AG04449 (cell line): ENCODE measurements around the gene CCDC197.
A peak's percentile ranks its signal among the peaks of the same experiment; 100 is the strongest.

Experiments used
- CTCF ChIA-PET: fragments of 350-600 bp; formaldehyde crosslinking; extraction: SDS; loops from one replicate; lab custom pipeline; 2021; ENCODE audit warnings: antibody characterized with exemption; lab: Yijun Ruan, JAX
- POLR2A ChIA-PET: fragments of 400-600, 350-600 bp; formaldehyde crosslinking; extraction: SDS; loops from one replicate; lab custom pipeline; 2020; ENCODE audit warnings: antibody characterized with exemption, inconsistent platforms; lab: Yijun Ruan, JAX
- DNase-seq: peaks from one replicate; pipeline ENCODE4 v3.0.0-alpha.2; 2010; ENCODE audit warnings: low read depth, low spot score
- H3K4me3 ChIP-seq: 2 replicates; pipeline ENCODE4 v1.5.1; 2011; ENCODE audit warnings: low read depth, mild to moderate bottlenecking, control low read depth, low read length
- TF ChIP-seq, protein P1 (sequence below): IDR thresholded peaks from one replicate; pipeline ENCODE4 v1.5.1; 2011; ENCODE audit warnings: mild to moderate bottlenecking, moderate library complexity, low read length, control low read depth, inconsistent platforms; ENCODE audit not compliant: insufficient read depth; ENCODE audit errors: missing control alignments

CCDC197 gene

DNA sequence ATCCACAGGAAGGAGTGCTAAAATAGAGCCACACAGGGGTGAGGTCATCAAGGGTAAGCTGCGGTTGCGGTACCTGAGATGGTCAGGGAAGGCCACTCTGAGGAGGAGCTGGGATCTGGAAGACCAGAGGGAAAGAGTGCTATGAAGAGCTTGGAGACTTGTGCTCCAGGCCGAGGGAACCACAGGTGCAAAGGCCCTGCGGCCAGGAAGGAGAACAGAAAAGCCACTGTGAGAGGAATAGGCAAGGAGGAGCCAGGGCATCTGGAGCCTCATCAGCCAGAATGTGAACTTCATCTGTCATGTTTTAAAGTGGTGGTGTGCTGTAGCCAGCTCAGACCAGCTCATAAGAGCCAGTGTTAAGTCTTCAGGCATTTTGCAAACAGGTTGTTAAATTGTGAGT is 5.5 kb upstream of the CCDC197 start:
- CTCF ChIA-PET, result interaction anchor here (1.3 to 5.2 kb wide), 5 partner anchors 7 to 51 kb away, joined by 3 to 34 read pairs (median 23); no protein-coding TSS in a partner anchor
- no peak for DNase-seq
- TF ChIP-seq, protein P1, sequence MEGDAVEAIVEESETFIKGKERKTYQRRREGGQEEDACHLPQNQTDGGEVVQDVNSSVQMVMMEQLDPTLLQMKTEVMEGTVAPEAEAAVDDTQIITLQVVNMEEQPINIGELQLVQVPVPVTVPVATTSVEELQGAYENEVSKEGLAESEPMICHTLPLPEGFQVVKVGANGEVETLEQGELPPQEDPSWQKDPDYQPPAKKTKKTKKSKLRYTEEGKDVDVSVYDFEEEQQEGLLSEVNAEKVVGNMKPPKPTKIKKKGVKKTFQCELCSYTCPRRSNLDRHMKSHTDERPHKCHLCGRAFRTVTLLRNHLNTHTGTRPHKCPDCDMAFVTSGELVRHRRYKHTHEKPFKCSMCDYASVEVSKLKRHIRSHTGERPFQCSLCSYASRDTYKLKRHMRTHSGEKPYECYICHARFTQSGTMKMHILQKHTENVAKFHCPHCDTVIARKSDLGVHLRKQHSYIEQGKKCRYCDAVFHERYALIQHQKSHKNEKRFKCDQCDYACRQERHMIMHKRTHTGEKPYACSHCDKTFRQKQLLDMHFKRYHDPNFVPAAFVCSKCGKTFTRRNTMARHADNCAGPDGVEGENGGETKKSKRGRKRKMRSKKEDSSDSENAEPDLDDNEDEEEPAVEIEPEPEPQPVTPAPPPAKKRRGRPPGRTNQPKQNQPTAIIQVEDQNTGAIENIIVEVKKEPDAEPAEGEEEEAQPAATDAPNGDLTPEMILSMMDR, result no peak
- H3K4me3 ChIP-seq, result no peak overlapping the region
- POLR2A ChIA-PET, result no interaction called here

DNA sequence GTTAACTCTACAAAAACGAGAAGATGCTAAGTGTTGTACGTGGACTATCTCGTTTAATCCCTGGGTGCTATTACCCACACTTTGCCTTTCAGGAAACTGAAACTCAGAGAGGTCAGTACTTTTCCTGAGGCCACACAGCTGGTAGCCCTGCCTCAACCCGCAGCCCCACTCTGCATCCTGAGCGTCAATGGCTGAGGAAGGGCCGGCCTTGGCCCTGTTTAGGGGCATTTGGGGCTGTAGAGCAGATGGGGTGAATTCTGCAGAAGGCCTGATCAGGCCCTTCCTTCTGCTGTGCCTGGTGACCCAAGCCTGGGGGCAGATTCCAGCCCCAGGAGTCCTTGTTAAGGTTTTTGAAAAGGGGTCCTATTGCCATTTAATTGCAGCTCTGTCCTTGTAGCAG is 3.7 kb upstream of the CCDC197 start:
- no peak overlapping the region for H3K4me3 ChIP-seq
- CTCF ChIA-PET, result interaction anchor here (1.0 to 5.2 kb wide), 6 partner anchors 7 to 57 kb away, joined by 3 to 34 read pairs (median 14); no protein-coding TSS in a partner anchor
- POLR2A ChIA-PET, result no interaction called here
- TF ChIP-seq, protein P1, result no peak
- DNase-seq, result no peak

DNA sequence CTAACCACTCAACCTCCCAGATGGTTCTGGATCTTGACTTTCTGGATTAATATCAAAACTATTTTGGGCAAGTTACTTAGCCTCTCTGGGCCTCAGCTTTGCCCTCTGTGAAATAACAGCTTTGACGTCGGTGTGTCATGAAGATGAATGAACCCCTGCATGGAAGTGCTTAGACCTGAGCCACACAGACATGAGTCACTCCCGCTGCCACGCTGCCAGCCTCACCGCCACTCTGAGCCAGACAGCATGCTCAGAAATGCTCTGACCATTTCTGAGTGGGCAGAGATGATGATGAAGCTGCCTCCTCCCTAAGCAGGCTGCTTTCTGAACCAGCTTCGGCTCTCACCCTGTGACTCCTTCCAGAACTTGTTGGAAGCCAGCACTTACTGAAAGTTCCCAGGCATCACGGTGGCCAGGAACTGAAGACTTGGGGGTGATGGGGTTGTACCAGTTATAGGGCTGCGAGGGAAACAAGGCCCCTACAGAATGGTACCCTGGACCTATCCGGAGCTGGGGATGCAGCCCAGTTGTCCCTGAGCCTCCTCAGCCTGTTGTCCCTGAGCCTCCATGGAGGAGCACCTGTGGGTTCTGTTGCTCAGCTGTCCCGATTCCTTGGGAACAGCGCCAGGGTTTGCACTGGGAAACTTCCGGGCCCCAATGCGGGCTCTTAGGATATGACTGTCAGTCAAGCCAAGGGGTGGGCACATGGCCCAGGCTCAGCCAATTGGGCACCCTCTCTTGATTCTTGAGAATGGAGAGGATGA is 2.0 kb upstream of the CCDC197 start:
- no peak overlapping the region for H3K4me3 ChIP-seq
- DNase-seq, result peak; percentile 55
- TF ChIP-seq, protein P1, result no peak

DNA sequence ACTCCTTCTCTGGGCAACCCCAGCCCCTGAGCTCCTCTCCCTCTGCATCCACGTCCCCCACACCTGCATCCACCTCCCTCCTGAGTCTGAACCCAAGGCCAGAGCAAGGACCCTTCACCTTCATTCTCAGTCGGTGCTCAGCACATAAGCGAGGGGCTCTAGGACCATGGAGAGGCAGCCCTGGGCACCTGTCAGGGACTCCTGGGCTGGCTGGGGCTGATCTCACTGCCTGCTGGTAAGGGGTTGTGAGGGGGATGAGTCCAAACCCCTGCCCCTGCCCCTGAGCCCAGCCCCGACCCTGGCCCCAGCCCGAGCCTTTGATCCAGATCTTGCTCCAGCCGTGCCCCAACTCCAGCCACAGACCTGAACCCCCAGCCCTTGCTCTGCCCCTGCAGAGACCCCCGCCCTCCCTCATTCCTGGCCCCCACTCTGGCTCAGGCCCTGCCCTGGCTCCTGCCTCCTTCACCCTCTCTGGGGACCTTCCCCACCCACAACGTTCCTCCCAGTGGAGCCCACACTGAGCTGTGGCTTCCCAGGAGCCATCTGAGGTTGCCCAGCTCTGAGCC is 888 bp upstream of the CCDC197 start:
- TF ChIP-seq, protein P1, result no peak
- POLR2A ChIA-PET, result no interaction called here
- no peak overlapping the region for H3K4me3 ChIP-seq
- DNase-seq, result no peak
- CTCF ChIA-PET, result interaction anchor here (1.9 to 12.0 kb wide), 3 partner anchors 8 to 54 kb away, joined by 10 to 472 read pairs (median 22); no protein-coding TSS in a partner anchor

More for the DNA sequence above, 2.0 kb upstream of the CCDC197 start:
- CTCF ChIA-PET, result interaction anchor here (1.9 to 12.0 kb wide), 3 partner anchors 9 to 53 kb away, joined by 10 to 472 read pairs (median 22); no protein-coding TSS in a partner anchor
- POLR2A ChIA-PET, result interaction anchor here (0.7 to 1.0 kb wide), 2 partner anchors 10 to 14 kb away, joined by 3 read pairs; no protein-coding TSS in a partner anchor

DNA sequence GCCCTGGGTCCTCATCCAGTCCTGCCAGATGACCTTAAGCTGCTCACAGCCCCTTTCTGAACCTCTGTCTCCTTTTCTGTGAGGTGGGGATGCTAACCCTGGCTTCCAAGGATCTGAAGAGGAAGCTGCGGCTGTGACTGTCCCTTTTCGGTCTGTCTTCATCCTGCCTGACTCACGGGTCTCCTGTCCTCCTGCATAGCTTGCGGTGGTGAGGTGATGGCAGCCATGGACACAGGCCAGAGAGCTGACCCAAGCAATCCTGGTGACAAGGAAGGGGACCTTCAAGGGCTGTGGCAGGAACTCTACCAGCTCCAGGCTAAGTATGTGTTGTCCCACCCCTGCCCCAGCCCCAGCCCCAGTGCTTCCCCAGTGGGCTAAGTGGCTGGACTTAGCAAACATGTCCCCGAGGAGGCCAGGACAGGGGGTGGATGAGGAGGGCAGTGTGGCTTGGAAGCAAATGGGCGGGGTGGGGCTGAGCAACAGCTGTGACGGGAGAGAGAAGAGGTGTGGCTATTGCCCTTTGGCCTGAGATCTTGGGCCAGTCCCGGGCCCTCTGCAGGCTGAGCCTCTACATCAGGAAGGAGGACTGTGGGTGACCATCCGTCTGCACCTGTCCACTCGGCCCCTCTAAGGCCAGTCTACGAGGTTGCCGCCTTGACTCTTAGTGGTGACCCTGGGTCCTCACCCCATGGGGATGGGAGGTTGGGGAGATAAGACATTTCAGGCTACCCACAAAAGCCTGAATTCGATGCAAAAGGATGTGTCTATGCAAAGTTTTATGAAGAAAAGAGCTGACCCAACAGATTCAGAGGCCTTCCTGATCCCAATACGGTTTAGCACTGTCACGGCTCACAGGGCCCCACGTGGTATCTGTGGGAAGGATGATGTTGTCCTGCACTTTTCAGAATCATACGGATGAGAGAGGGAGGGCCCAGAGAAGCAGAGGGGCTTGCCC is 1.1 kb downstream of the CCDC197 start:
- no peak overlapping the region for H3K4me3 ChIP-seq
- DNase-seq, result no peak
- TF ChIP-seq, protein P1, result no peak
- POLR2A ChIA-PET, result no interaction called here
- CTCF ChIA-PET, result interaction anchor here (0.9 to 12.0 kb wide), 4 partner anchors 12 to 56 kb away, joined by 3 to 472 read pairs (median 16); no protein-coding TSS in a partner anchor
